Rectal smooth muscle tissue (tissue), 1 donor: ENCODE measurements around the gene NME1.
"Not testable (repeated sequence)": the region's sequence is repeated elsewhere in the genome, so short reads cannot be mapped to it uniquely, and the experiment has no call there.

ENCODE experiments used
- H3K27ac ChIP-seq: one replicate; pipeline ENCODE4 v1.7.0; 2013; ENCODE audit warnings: low read depth, low read length, inconsistent platforms
- H3K27me3 ChIP-seq: one replicate; pipeline ENCODE4 v1.7.0; 2013; ENCODE audit warnings: low read length; ENCODE audit not compliant: control insufficient read depth, insufficient read depth
- H3K36me3 ChIP-seq: one replicate; pipeline ENCODE4 v1.7.0; 2013; ENCODE audit warnings: low read length; ENCODE audit not compliant: control insufficient read depth, insufficient read depth
- H3K4me1 ChIP-seq: one replicate; pipeline ENCODE4 v1.7.0; 2013; ENCODE audit warnings: low read length; ENCODE audit not compliant: control insufficient read depth, insufficient read depth
- H3K4me3 ChIP-seq: one replicate; pipeline ENCODE4 v1.7.0; 2013; ENCODE audit warnings: low read length
- H3K9ac ChIP-seq: one replicate; pipeline ENCODE4 v1.7.0; 2013; ENCODE audit warnings: low read length

The NME1 gene

GRCh38 chr17:51122473-51123115 lies 30.8 kb upstream of the NME1 start:
- peaks cover 15% of the 10 kb centered on the region for H3K4me1 ChIP-seq
- not testable (repeated sequence) for H3K36me3 ChIP-seq, H3K27me3 ChIP-seq, H3K9ac ChIP-seq, H3K4me3 ChIP-seq
- H3K27ac ChIP-seq: peak overlapping the region; percentile 99

GRCh38 chr17:51124640-51125503 lies 28.5 kb upstream of the NME1 start:
- H3K27me3 ChIP-seq: no peaks in the 10 kb centered on the region
- H3K9ac ChIP-seq: no peak overlapping the region
- no peak overlapping the region for H3K27ac ChIP-seq
- no peaks in the 10 kb centered on the region for H3K4me1 ChIP-seq
- H3K36me3 ChIP-seq: no peaks in the 10 kb centered on the region
- H3K4me3 ChIP-seq: no peak overlapping the region

DNA sequence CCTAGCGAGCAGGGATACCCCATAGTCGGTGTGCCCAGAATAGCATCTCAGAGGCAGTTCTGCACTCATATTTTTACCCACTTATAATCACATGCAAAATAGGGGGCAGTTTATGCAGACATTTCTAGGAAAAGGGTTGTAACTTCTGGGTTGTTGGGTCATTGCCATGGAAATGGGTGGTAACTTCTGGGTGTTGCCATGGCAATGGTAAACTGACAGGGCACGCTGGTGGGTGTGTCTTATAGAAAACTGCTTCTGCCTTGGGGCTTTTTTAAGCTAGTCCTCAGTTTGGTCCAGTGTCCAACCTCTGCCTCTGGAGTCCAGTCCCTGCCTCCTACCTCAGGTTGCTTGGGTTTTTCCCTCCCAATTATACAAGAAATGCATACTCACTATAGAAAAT lies 25.3 kb upstream of the NME1 start:
- Histone ChIP-seq H3K4me1 (no peaks in the 10 kb centered on the region), H3K4me3 (no peak overlapping the region), H3K36me3 (no peaks in the 10 kb centered on the region), H3K27me3 (no peaks in the 10 kb centered on the region), H3K27ac (no peak overlapping the region), H3K9ac (no peak overlapping the region)

- Histone ChIP-seq H3K9ac (no peak overlapping the region), H3K36me3 (no peaks in the 10 kb centered on the region), H3K4me1 (no peaks in the 10 kb centered on the region), H3K4me3 (no peak overlapping the region), H3K27me3 (no peaks in the 10 kb centered on the region), H3K27ac (no peak overlapping the region)
Measured at GRCh38 chr17:51132964-51133319, 20.4 kb upstream of the NME1 start.

DNA sequence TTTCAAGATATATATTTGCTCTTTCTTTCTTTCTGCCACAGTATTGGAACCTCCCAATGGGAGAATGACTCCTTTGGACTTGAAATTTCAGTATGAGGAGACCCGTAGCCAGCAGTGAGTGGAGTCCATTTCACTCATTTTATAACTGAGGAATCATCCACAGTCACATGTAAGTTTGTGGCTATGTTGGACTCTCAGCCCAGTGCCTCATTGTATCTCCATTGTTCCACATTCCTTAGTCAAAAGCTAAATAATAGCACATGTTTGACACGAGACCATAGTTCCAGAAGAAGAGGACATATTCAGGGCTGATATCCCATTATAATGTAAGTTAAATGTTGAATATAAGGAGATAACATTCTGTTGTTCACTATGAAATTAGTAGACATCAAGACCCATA lies 20.0 kb upstream of the NME1 start:
- H3K36me3 ChIP-seq: no peaks in the 10 kb centered on the region
- H3K4me3 ChIP-seq: no peak overlapping the region
- no peaks in the 10 kb centered on the region for H3K4me1 ChIP-seq
- H3K9ac ChIP-seq: no peak overlapping the region
- no peak overlapping the region for H3K27ac ChIP-seq
- no peaks in the 10 kb centered on the region for H3K27me3 ChIP-seq

- no peaks in the 10 kb centered on the region for H3K4me1 ChIP-seq
Measured at GRCh38 chr17:51135956-51136355, 17.4 kb upstream of the NME1 start.

GRCh38 chr17:51142597-51142996 lies 10.8 kb upstream of the NME1 start:
- H3K4me3 ChIP-seq: no peak overlapping the region
- H3K27ac ChIP-seq: no peak overlapping the region
- H3K9ac ChIP-seq: no peak overlapping the region
- no peaks in the 10 kb centered on the region for H3K36me3 ChIP-seq
- H3K4me1 ChIP-seq: no peaks in the 10 kb centered on the region
- no peaks in the 10 kb centered on the region for H3K27me3 ChIP-seq

More at GRCh38 chr17:51135956-51136355, 17.4 kb upstream of the NME1 start:
- Histone ChIP-seq H3K36me3 (no peaks in the 10 kb centered on the region), H3K27me3 (no peaks in the 10 kb centered on the region), H3K4me3 (no peak overlapping the region), H3K9ac (no peak overlapping the region), H3K27ac (no peak overlapping the region)

- H3K27ac ChIP-seq: no peak overlapping the region
- no peak overlapping the region for H3K9ac ChIP-seq
- no peak overlapping the region for H3K4me3 ChIP-seq
- no peaks in the 10 kb centered on the region for H3K36me3 ChIP-seq
- no peaks in the 10 kb centered on the region for H3K4me1 ChIP-seq
- H3K27me3 ChIP-seq: no peaks in the 10 kb centered on the region
Measured at GRCh38 chr17:51144266-51145022, 8.9 kb upstream of the NME1 start.

DNA sequence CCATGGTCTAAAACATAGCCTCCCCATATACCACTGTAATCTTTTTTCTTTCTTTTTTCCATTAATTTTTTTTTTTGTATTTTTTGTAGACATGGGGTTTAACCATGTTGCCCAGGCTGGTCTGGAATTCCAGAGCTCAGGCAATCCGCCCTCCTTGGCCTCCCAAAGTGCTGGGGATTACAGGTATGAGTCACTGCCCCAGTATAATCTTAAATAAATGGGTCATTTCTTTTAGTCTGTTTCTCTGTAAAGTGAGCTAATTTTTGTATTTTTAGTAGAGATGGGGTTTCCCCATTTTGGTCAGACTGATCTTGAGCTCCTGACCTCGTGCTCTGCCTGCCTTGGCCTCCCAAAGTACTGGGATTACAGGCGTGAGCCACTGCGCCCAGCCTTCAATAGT lies 5.7 kb upstream of the NME1 start:
- H3K4me1 ChIP-seq: peaks cover 2% of the 10 kb centered on the region
- no peak overlapping the region for H3K27ac ChIP-seq
- no peaks in the 10 kb centered on the region for H3K27me3 ChIP-seq
- no peak overlapping the region for H3K4me3 ChIP-seq
- H3K9ac ChIP-seq: no peak overlapping the region
- H3K36me3 ChIP-seq: no peaks in the 10 kb centered on the region

GRCh38 chr17:51149163-51149562 lies 4.2 kb upstream of the NME1 start:
- H3K9ac ChIP-seq: no peak overlapping the region
- no peaks in the 10 kb centered on the region for H3K27me3 ChIP-seq
- H3K4me1 ChIP-seq: peaks cover 8% of the 10 kb centered on the region
- H3K27ac ChIP-seq: no peak overlapping the region
- no peak overlapping the region for H3K4me3 ChIP-seq
- no peaks in the 10 kb centered on the region for H3K36me3 ChIP-seq

DNA sequence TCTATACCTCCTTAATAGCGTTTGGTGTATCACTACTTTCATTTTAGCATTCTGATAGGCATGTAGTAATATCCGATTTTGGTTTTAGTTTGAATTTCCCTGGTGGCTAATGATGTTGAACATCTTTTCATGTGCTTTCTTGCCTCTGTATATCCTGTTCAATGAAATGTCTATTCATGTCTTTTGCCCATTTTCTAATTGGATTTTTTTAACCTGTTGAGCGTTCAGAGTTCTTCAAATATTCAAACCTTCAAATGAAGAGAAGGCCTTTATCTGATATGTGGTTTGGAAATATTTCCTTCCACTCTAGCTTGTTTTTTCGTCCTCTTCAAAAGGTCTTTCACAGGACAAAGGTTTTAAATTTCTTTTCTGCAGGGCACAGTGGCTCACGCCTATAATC lies 2.4 kb upstream of the NME1 start:
- H3K36me3 ChIP-seq: no peaks in the 10 kb centered on the region
- H3K27me3 ChIP-seq: no peaks in the 10 kb centered on the region
- H3K4me3 ChIP-seq: no peak overlapping the region
- peaks cover 9% of the 10 kb centered on the region for H3K4me1 ChIP-seq
- H3K27ac ChIP-seq: no peak overlapping the region
- H3K9ac ChIP-seq: no peak overlapping the region

DNA sequence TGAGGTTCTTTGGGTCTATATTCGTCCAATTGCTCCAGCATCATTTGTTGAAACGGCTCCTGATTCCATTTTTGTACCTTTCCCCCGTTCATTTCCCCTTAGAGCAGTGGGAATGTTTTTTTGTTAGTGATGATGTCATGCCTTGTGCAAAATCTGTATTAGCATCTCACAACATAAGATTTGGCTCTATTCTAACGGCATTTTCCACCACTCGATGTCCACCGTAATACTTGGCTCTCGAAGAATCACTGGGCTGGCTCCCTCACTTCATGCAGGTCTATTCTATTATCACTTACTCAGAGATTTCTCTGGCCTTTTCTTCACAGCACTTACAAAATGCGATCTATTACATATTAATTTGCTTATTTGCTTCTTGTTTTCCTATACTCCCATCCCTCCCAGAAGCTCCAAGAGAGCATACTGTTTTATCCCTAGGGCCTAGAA lies 571 bp upstream of the NME1 start:
- peak overlapping the region; percentile 96 for H3K27ac ChIP-seq
- H3K27me3 ChIP-seq: no peaks in the 10 kb centered on the region
- peak overlapping the region; percentile 80 for H3K9ac ChIP-seq
- no peaks in the 10 kb centered on the region for H3K36me3 ChIP-seq
- H3K4me1 ChIP-seq: peaks cover 9% of the 10 kb centered on the region
- peak overlapping the region; percentile 99 for H3K4me3 ChIP-seq
